GM21360 (cell line): Measurements from ENCODE around the gene DERL3.
A peak's percentile ranks its signal among the peaks of the same experiment; 100 is the strongest.

Experiments
- ATAC-seq: cut with Tn5 transposase; IDR thresholded peaks from one replicate; pipeline ENCODE4 v1.9.1; 2021; ENCODE audit warnings: mild to moderate bottlenecking, moderate library complexity; ENCODE audit not compliant: unreplicated experiment

DERL3 gene

GRCh38 chr22:23812378-23812777 is 26.4 kb downstream of the DERL3 start:
- ATAC-seq: no peak

- no peak for ATAC-seq
Observed at GRCh38 chr22:23806837-23807236, 32.0 kb downstream of the DERL3 start.

DNA sequence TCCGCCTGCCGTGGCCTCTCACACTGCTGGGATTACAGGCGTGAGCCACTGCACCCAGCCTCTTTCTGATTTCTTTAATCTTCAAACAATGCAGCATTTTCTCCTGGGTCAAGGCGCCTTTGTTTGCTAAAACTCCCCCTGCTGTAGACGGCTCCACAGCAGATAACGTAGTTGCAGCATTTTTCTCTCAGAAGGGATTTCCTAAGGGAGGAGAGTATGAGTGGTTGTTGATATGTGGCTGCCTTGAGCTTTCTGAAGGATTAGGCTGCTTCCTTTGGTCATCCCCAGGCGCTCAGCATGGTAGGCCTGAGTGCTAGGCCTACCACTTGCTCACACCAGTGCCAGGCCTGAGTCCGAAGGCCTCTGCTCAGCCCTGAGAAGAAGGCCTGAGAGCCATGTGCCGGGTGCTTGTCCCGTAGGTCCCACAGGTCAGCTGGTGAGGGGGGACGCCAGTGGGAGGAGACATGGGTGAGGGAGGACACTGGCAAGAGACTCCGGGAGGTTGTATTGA is 34.0 kb downstream of the DERL3 start:
- ATAC-seq: no peak

- ATAC-seq: no peak
Observed at GRCh38 chr22:23803001-23803819, 35.6 kb downstream of the DERL3 start.

DNA sequence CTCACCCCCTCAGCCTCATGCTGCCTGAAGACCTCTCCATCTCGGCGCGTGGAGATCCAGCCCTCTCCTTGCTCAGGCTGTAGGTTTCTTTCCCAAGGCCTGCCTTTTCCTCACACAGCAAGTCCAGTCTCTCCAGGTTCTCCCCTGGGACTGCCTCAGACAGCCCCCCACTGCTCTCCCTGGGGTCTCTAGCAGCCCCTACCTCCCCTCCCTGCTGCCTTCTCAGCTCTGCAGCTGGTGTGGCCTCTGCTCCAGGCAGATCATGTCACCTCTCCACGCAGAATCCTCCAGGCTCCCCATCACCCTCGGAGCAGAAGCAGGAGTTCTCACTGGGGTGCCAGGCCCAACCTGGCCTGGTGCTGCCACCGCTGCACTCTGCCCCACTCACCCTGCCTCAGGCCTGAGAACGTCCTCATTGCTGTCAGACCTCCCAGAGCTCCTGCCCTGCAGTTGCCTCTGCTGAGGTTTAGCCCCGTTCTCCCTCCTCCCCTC is 36.9 kb downstream of the DERL3 start:
- no peak for ATAC-seq

GRCh38 chr22:23801238-23801821 is 37.5 kb downstream of the DERL3 start:
- ATAC-seq: no peak

GRCh38 chr22:23800297-23801237 is 38.2 kb downstream of the DERL3 start:
- ATAC-seq: peak; percentile 53

DNA sequence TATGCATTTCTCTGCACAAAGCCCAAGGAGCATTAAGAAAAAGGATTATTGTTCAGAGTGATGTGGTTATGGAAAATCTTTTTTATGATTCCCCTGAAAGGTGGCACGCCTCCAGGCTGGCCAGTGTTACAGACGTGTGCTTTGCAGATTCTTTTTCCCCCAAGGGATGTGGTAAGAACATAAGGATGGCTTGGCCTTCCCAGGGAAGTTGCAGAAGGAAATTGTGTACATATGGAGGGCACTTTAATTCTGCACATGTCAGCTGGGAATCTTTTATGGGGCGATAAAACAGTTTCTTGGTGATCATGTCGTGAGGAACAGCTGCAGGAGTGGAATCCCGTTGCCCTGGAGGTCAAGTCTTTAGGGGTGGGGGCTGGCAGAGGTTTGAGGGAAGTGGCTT is 42.3 kb downstream of the DERL3 start:
- ATAC-seq: no peak

- no peak for ATAC-seq
Observed at GRCh38 chr22:23793326-23793725, 45.5 kb downstream of the DERL3 start.

DNA sequence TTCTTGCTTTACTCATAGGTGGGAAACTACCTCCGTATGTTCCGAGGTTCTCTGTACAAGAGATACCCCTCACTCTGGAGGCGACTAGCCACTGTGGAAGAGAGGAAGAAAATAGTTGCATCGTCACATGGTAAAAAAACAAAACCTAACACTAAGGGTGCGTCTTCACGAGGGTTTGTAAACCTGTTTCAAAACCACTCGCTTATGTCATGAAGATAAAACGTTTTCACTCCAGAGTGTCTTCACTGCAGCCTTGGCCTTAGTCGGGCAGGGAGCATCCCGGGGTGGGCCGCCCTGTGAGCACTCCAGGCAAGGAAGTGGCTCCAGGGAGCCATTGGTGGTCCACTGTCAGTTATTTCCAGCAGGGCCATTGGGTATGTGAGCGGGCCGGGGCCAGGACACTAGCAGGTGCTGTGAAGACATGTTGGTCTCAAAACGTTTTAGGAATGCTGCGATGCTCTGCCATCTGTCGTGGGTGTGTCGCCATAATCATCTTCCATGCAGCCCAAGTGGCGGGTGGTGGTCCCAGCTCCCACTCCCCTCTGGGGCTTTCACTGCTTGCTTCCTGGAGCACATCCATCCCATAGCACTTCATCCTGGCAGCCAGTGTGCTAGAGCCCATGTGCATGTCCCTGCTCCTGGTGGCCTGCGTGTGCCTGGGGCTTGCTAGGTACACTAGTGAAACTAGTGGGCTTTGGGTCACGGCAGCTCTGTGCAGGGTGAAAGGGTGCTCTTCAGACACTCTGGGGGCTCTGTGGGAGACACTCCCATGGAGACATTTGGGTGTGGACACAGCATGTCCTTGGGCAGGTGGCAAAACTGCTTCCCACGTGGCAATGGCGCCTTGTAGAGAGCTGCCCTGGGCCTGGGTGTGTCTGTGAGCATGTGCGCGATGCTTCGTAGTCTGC is 46.8 kb downstream of the DERL3 start:
- ATAC-seq: no peak

DNA sequence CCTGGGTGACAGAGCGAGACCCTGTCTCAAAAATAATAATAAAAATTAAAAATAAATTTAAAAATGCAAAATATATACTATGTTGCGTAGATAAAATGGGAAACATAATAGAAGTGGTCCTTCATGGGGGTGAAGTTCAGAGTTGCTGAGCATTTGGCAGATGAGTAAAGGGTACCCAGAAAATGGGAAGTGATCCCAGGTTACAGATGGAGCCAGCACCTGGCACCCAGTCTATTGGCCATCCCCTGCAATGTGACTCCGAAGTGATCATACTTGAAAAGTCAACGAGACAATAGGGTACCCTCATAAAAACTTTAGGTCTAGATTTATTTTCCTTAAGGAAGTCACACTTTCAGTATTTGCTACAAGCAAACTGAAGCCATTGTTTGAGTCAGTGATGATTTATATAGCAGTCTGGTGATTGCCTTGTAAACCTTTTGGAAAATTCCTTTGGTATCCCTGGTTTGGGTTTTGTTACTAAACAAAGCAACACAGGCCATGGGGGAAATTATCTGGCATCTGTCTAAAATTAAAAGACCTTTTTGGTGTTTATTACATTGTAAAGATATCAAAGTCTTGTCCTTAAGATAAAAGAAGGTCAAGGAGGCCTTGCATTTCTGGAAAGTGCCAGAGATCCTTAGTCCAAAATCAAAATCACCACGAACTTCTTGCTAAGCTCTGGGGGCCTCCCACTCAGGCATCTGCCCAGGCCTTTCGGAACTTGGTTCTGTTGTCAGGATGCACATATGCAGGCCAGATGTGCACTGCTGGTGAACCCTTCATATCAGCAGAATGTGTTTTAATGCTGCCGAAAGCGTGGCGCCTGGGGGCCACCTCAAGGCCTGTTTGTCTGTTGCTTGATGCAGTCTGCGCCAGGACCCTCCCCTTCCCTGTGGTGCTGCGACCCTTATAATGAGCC is 47.7 kb downstream of the DERL3 start:
- ATAC-seq: no peak

GRCh38 chr22:23789638-23790037 is 49.2 kb downstream of the DERL3 start:
- no peak for ATAC-seq

DNA sequence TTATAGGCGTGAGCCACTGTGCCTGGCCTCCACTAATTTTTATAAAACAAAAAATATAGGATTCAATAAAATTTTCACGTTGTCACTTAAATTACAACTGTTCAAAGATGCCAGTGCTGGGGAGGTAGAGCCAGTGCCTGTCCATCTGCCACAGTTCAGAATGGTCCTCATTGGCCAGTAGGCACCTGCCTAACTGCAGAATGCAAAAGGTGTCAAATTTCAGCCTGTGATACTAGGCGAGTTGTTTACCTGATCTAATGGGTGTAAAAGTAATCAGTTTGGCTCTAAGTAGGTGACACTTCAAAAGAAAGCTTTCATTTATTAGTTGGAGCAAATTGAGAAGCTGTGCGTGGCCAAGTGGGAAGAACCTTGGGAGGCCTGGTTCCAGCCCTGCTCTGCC is 49.7 kb downstream of the DERL3 start:
- ATAC-seq: no peak

DNA sequence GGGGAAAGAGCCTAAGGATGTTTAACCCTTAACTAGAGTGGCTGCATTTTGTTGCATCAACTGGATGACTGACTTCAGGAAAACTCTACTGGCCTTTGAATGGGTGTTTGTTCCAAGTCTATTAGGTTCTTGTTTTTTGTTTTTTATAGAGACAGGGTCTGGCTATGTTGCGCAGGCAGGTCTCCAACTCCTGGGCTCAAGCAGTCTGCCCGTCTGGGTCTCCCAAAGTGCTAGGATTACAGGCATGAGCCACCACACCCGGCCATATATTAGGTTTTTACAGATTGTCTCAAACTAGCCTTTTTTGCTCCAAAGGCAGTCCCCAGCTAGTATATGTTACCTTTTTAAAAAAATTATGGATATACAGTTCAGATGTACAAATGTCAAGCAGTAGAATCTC is 50.9 kb downstream of the DERL3 start:
- ATAC-seq: no peak

DNA sequence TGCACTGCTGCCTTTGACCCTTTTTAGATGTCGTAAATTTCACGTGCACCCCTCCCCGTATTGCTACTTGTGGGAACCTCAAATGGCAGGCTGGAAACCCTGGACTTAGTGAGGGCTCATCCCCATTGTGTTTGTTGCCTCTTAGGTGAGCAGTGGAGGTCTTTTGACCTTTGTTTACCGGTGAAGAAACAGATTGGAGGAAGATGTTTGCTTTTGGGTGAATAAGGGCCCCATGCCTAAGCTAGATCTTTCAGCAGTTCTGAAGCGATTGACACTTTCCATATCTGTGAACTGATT is 51.3 kb downstream of the DERL3 start:
- no peak for ATAC-seq

GRCh38 chr22:23786752-23787599 is 51.8 kb downstream of the DERL3 start, which contains the start of gene SMARCB1:
SMARCB1 (plus strand) TSS chr22:23786966; CDS start chr22:23787170, 204 bp downstream.
- peak; percentile 70 for ATAC-seq

- ATAC-seq: no peak
Observed at GRCh38 chr22:23786261-23786710, 52.5 kb downstream of the DERL3 start.
